ENCODE data around the gene DNAH2. TPM values are rescaled to one million over a fixed set of nuclear protein-coding genes. Genes with fewer than 3 reads are reported as not detected.

DNAH2 gene
- total RNA-seq, 1 experiment from 2014 or later: 2.0 TPM

DNA sequence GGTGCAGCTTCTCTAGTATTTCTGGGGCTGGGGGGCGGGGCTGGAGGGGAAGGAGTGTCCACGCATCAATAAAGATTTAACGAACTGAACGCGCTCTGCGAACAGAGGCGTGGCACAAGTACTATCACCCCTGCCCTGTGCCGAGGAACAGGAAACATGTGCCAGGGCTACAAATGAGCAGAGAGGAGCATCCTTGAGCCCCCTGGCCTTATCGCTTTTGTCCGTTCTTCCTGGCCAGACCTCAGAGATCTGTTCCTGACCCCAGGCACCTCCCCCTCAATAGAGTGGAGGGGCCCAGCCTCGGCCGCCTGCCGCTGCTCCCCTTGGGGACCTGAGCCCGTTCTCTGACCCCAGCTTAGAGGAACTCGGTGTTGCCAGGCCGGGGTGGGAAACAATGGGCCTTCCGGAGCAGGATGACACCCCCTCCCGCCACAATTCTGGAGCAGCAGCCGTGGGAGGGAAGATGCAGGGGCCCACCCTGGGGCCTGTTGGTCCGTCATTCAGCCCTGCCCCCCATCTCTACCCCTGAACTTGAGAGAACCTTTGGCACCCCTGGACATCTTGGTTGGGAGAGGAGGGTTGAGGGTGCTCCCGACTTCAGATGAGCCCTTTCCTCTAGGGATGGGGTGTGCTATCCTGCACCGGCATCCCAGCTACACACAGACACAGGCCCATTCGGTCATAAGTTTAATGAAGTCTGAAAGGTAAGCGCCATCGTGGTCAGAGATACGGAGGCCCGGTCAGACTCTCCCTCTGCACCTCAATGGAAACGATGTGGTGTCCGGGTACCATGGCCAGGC is 138.7 kb downstream of the DNAH2 start (continued):
- TF ChIP-seq POLR2AphosphoS5 (IDR thresholded peaks at IDR 0.05; ENCODE audit: low read depth, low read length) (peak; percentile 33), SP1 (IDR thresholded peaks at IDR 0.05; ENCODE audit: low read depth) (no peak), ZFX (IDR thresholded peaks at IDR 0.05) (no peak), ZNF274 (IDR thresholded peaks at IDR 0.05; ENCODE audit: low read depth, low read length) (no peak), SRF (IDR thresholded peaks at IDR 0.05; ENCODE audit: low read depth) (no peak), CBX3 (IDR thresholded peaks at IDR 0.05; ENCODE audit: low read depth) (no peak)
- TF ChIP-seq, protein P1, sequence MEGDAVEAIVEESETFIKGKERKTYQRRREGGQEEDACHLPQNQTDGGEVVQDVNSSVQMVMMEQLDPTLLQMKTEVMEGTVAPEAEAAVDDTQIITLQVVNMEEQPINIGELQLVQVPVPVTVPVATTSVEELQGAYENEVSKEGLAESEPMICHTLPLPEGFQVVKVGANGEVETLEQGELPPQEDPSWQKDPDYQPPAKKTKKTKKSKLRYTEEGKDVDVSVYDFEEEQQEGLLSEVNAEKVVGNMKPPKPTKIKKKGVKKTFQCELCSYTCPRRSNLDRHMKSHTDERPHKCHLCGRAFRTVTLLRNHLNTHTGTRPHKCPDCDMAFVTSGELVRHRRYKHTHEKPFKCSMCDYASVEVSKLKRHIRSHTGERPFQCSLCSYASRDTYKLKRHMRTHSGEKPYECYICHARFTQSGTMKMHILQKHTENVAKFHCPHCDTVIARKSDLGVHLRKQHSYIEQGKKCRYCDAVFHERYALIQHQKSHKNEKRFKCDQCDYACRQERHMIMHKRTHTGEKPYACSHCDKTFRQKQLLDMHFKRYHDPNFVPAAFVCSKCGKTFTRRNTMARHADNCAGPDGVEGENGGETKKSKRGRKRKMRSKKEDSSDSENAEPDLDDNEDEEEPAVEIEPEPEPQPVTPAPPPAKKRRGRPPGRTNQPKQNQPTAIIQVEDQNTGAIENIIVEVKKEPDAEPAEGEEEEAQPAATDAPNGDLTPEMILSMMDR (IDR thresholded peaks at IDR 0.05 in 2 of 3, conservative IDR thresholded peaks at IDR 0.05 in 1 of 3; ENCODE audit: borderline replicate concordance in 1 of 3, insufficient read depth in 1 of 3, low read depth in 2 of 3, low read length in 2 of 3): no peak

GRCh38 chr17:7856811-7857712 is 139.5 kb downstream of the DNAH2 start, which contains the start of gene NAA38:
TSS of gene NAA38 (minus strand) at chr17:7857559. CDS start at chr17:7857463, 96 bp downstream.
- intact Hi-C loops (cut with micrococcal nuclease): loop anchor here (1.0 to 2.0 kb wide), 2 partner anchors 22 to 30 kb away; partner anchors contain the start of gene KDM6B
- ChIA-PET CTCF (interaction anchor here (0.6 to 1.7 kb wide), 16 partner anchors 12 to 201 kb away, joined by 3 to 12 read pairs (median 5); partner anchors contain the start of genes KDM6B and TP53), POLR2A (interaction anchor here (0.6 to 2.6 kb wide), 17 partner anchors 13 to 453 kb away, joined by 3 to 45 read pairs (median 4); partner anchors contain the start of genes CNTROB, KDM6B, TMEM256 and TP53)
- TF ChIP-seq CEBPB (IDR thresholded peaks at IDR 0.05; ENCODE audit: low read depth): no peak
- 0 out of 2 replicates have a peak, but pooled peaks have one; percentile 66 for TF ChIP-seq EGR1 (IDR thresholded peaks at IDR 0.05; ENCODE audit: low read depth)
- no peak for TF ChIP-seq ZNF274 (IDR thresholded peaks at IDR 0.05; ENCODE audit: low read depth, low read length)
- peak; percentile 85 for TF ChIP-seq YY1 (IDR thresholded peaks at IDR 0.05; ENCODE audit: extremely low read depth, insufficient replicate concordance, low read depth, low read length)
- no peak for TF ChIP-seq ATF3 (IDR thresholded peaks at IDR 0.05)
- peak; percentile 96 for TF ChIP-seq ZBTB33 (IDR thresholded peaks at IDR 0.05; ENCODE audit: extremely low read depth, insufficient replicate concordance, low read length)
- peak; percentile 84 for TF ChIP-seq POLR2AphosphoS5 (IDR thresholded peaks at IDR 0.05; ENCODE audit: low read depth, low read length)
- TF ChIP-seq ELF1 (IDR thresholded peaks at IDR 0.05; ENCODE audit: borderline replicate concordance, low read depth): no peak; the same call in 1 of the 2 replicates
- peak; percentile 91 for TF ChIP-seq SIN3A (IDR thresholded peaks at IDR 0.05; ENCODE audit: low read depth)
- TF ChIP-seq JUND (IDR thresholded peaks at IDR 0.05): no peak
- peak; percentile 12 for TF ChIP-seq POLR2A (IDR thresholded peaks at IDR 0.05; ENCODE audit: borderline replicate concordance, extremely low read depth, insufficient read depth, insufficient read length)
- TF ChIP-seq RAD21 (IDR thresholded peaks at IDR 0.05; ENCODE audit: low read depth): peak; percentile 58

More at GRCh38 chr17:7856811-7857712, 139.5 kb downstream of the DNAH2 start, which contains the start of gene NAA38:
- Histone ChIP-seq H3K9ac (ENCODE audit: low read length) (peak within 1 kb of the TSS; percentile 93), H2AFZ (ENCODE audit: low read depth, low read length, poor library complexity, severe bottlenecking) (peak within 1 kb of the TSS; percentile 59), H3K27ac (ENCODE audit: low read depth, low read length) (peak within 1 kb of the TSS; percentile 92), H3K9me3 (ENCODE audit: control insufficient read depth in 1 of 2, insufficient read depth in 1 of 2, low read depth in 1 of 2, low read length in 2 of 2) (no peaks in the 10 kb centered on the region), H3K9me2 (ENCODE audit: insufficient read depth) (no peaks in the 10 kb centered on the region), H4K20me1 (ENCODE audit: insufficient read depth) (no peaks in the 10 kb centered on the region), H3K4me2 (ENCODE audit: low read length) (peak within 1 kb of the TSS; percentile 99), H3K36me3 (ENCODE audit: control insufficient read depth in 1 of 2, insufficient read depth in 2 of 2, low read length in 2 of 2) (peaks cover 7 to 29% of the 10 kb centered on the region in 2 experiments; a peak in 3 of 4 replicates), H3K79me2 (ENCODE audit: insufficient read depth, low read length) (peaks cover 42% of the 10 kb centered on the region), H3K4me1 (ENCODE audit: control insufficient read depth in 1 of 2, insufficient read depth in 2 of 2, low read length in 2 of 2) (peaks cover 10 to 28% of the 10 kb centered on the region in 2 experiments; a peak in 3 of 4 replicates), H3K27me3 (ENCODE audit: insufficient read depth, low read length) (no peaks in the 10 kb centered on the region), H3K4me3 (replicated peaks in 1 of 2; ENCODE audit: low read depth in 1 of 2, low read length in 2 of 2) (peak within 1 kb of the TSS; percentile 67 to 94)
- DNase-seq (ENCODE audit: low read depth, low spot score) (peak; percentile 99), ATAC-seq (peak; percentile 85)
- RAD21 ChIA-PET (ENCODE audit: low non-redundant PET in 1 of 2, low total read pairs in 2 of 2, uncharacterized antibody in 2 of 2, unreplicated experiment in 2 of 2): interaction anchor here (0.5 to 1.7 kb wide), 5 partner anchors 21 to 113 kb away, joined by 3 to 6 read pairs (median 4); no protein-coding TSS in a partner anchor
- TSS peak; percentile 94 for BruUV-seq (replicated peaks)
